HepG2 (cell line): ENCODE measurements around the gene CACNA1C. TPM values are rescaled to one million over a fixed set of nuclear protein-coding genes. Genes with fewer than 3 reads are reported as not detected.

ENCODE experiments used
- ATAC-seq: fragments of 200-7000 bp; cut with Tn5 transposase; 3 replicates; pipeline ENCODE4 v1.9.1; 2020; ENCODE audit warnings: mild to moderate bottlenecking, moderate library complexity
- BruUV-seq: library from RNA; stranded (reverse); fragments of 400-500 nt; replicated peaks from 2 replicates; lab custom pipeline; 2021; lab: Mats Ljungman, UMichigan
- CTCF ChIA-PET: fragments of 300-600 bp; formaldehyde crosslinking; extraction: SDS; loops from one replicate; lab custom pipeline; 2021; ENCODE audit warnings: low total read pairs, inconsistent platforms, low intra/inter-chr PET ratio; lab: Yijun Ruan, JAX
- POLR2A ChIA-PET: fragments of 350-600 bp; sonication (Branson Sonifier 250); formaldehyde crosslinking; loops from one replicate; lab custom pipeline; 2020; ENCODE audit warnings: antibody characterized with exemption, inconsistent platforms; lab: Yijun Ruan, JAX
- DNase-seq: peaks from one replicate; pipeline ENCODE4 v3.0.0-alpha.2; 2015; ENCODE audit warnings: low spot score
- FAIRE-seq: peaks from 3 replicates; lab custom pipeline; 2011; peaks lifted over from hg19 to GRCh38; lab: Jason Lieb, UNC
- H2AFZ ChIP-seq: one replicate; pipeline ENCODE4 v1.6.1; 2011; ENCODE audit warnings: low read length, inconsistent platforms
- H3K27ac ChIP-seq: fragments of 300-600 bp; 3 replicates; pipeline ENCODE4 v1.8.0; 2011; ENCODE audit warnings: mixed run types, mild to moderate bottlenecking, mixed read lengths, low read length, inconsistent platforms; ENCODE audit not compliant: insufficient read depth; ENCODE audit errors: extremely low read length
- H3K27me3 ChIP-seq, 2 experiments: fragments of 200-600 bp in 1 of 2; 2 replicates in 1 of 2; 3 replicates in 1 of 2; pipeline versions ENCODE4 v1.6.0 to v1.8.0; 2011; ENCODE audit warnings: low read length in 2 of 2, mild to moderate bottlenecking in 2 of 2, moderate library complexity in 2 of 2, inconsistent platforms in 1 of 2; ENCODE audit not compliant: insufficient read depth in 2 of 2, control insufficient read depth in 1 of 2
- H3K36me3 ChIP-seq, 2 experiments: fragments of 200-600 bp in 1 of 2; replicated peaks in 1 of 2; 2 replicates in 1 of 2; 3 replicates in 1 of 2; pipeline versions ENCODE4 v1.5.1 to v1.8.0; 2011; ENCODE audit warnings: low read length in 2 of 2, inconsistent platforms in 1 of 2; ENCODE audit not compliant: insufficient read depth in 2 of 2, control insufficient read depth in 1 of 2
- H3K4me1 ChIP-seq: 2 replicates; pipeline ENCODE4 v1.5.1; 2012; ENCODE audit warnings: low read length, inconsistent platforms; ENCODE audit not compliant: insufficient read depth
- H3K4me2 ChIP-seq: 2 replicates; pipeline ENCODE4 v1.6.0; 2011; ENCODE audit warnings: low read depth, low read length, inconsistent platforms
- H3K4me3 ChIP-seq, 3 experiments: fragments of 200-600 bp in 1 of 3; sonication (generic), shearing (Covaris generic) in 1 of 3; replicated peaks in 1 of 3; 2 replicates each; pipeline ENCODE4 v1.5.1; 2011 to 2016; ENCODE audit warnings: low read length in 3 of 3, inconsistent platforms in 2 of 3, low read depth in 2 of 3, mild to moderate bottlenecking in 2 of 3, control low read depth in 1 of 3, mixed read lengths in 1 of 3; ENCODE audit not compliant: insufficient read depth in 1 of 3
- H3K79me2 ChIP-seq: one replicate; pipeline ENCODE4 v1.6.1; 2011; ENCODE audit warnings: low read length, inconsistent platforms; ENCODE audit not compliant: insufficient read depth
- H3K9ac ChIP-seq: 2 replicates; pipeline ENCODE4 v1.6.0; 2011; ENCODE audit warnings: mild to moderate bottlenecking, low read depth, low read length, inconsistent platforms; ENCODE audit not compliant: insufficient read depth
- H3K9me3 ChIP-seq: 2 replicates; pipeline ENCODE4 v1.5.1; 2012; ENCODE audit warnings: mild to moderate bottlenecking, low read length
- H4K20me1 ChIP-seq: 2 replicates; pipeline ENCODE4 v1.6.0; 2011; ENCODE audit warnings: inconsistent platforms, mild to moderate bottlenecking, low read length, moderate library complexity; ENCODE audit not compliant: insufficient read depth
- CHD4 ChIP-seq: fragments of 200-600 bp; sonication (generic); IDR thresholded peaks from 2 replicates; pipeline ENCODE4 v1.7.0; 2017; ENCODE audit warnings: mild to moderate bottlenecking, low read length, borderline replicate concordance
- KDM1A ChIP-seq: IDR thresholded peaks from 2 replicates; pipeline ENCODE4 v1.6.1; 2016; ENCODE audit warnings: missing compliant biosample characterization
- NCOR1 ChIP-seq: fragments of 200-600 bp; sonication (generic); IDR thresholded peaks from 2 replicates; pipeline ENCODE4 v1.7.0; 2017; ENCODE audit warnings: antibody characterized with exemption, low read length, borderline replicate concordance
- NFKB2 ChIP-seq: sonication (generic); formaldehyde crosslinking; IDR thresholded peaks from 2 replicates; pipeline ENCODE4 v1.4.0; 2020; ENCODE audit warnings: missing genetic modification reagents, borderline replicate concordance
- RXRB ChIP-seq: IDR thresholded peaks from 2 replicates; pipeline ENCODE4 v1.6.1; 2016; ENCODE audit warnings: borderline replicate concordance, missing genetic modification reagents, missing compliant biosample characterization
- TGIF2 ChIP-seq: IDR thresholded peaks from 2 replicates; pipeline ENCODE4 v1.6.1; 2016; ENCODE audit warnings: control low read depth, missing compliant biosample characterization
- ZFP41 ChIP-seq: sonication (generic); formaldehyde crosslinking; IDR thresholded peaks from 2 replicates; pipeline ENCODE4 v1.4.0; 2020; ENCODE audit warnings: mild to moderate bottlenecking, missing genetic modification reagents, borderline replicate concordance
- ZIK1 ChIP-seq: sonication (generic); formaldehyde crosslinking; IDR thresholded peaks from 2 replicates; pipeline ENCODE4 v1.5.0; 2020; ENCODE audit warnings: mild to moderate bottlenecking, low read depth, missing genetic modification reagents, borderline replicate concordance
- ZNF337 ChIP-seq: sonication (generic); formaldehyde crosslinking; IDR thresholded peaks from 2 replicates; pipeline ENCODE4 v1.5.1; 2020; ENCODE audit warnings: missing genetic modification reagents, low read depth, mild to moderate bottlenecking, borderline replicate concordance
- ZNF552 ChIP-seq: sonication (generic); formaldehyde crosslinking; IDR thresholded peaks from 2 replicates; pipeline ENCODE4 v1.9.0; 2022; ENCODE audit warnings: missing genetic modification reagents, mild to moderate bottlenecking, borderline replicate concordance
- ZNF674 ChIP-seq: sonication (generic); formaldehyde crosslinking; IDR thresholded peaks from 2 replicates; pipeline ENCODE4 v1.5.0; 2020; ENCODE audit warnings: low read depth, mild to moderate bottlenecking, missing genetic modification reagents
- ZNF83 ChIP-seq: sonication (generic); formaldehyde crosslinking; IDR thresholded peaks from 2 replicates; pipeline ENCODE4 v1.4.0; 2020; ENCODE audit warnings: missing genetic modification reagents, mild to moderate bottlenecking, borderline replicate concordance
- WGBS: methylation state at CpG from one replicate; pipeline ENCODE4 v1.1.6; 2017; ENCODE audit warnings: low lambda C conversion rate; 5-methylcytosine and 5-hydroxymethylcytosine counted together
- in situ Hi-C: cut with HindIII; loops from 2 replicates; pipeline ENCODE4 v1.10.0; 2017; ENCODE audit warnings: low pct_unique_long_range_greater_than_20kb; ENCODE audit not compliant: extremely low pct_ligation_motif_present
- intact Hi-C: fragments of 100-400 bp; cut with micrococcal nuclease; formaldehyde crosslinking; loops from one replicate; pipeline ENCODE4 v1.10.0; 2022; ENCODE audit not compliant: unreplicated experiment
- polyA plus RNA-seq, 8 experiments: library from polyadenylated mRNA; depleted of rRNA in 3 of 8; stranded (reverse) in 7 of 8; unstranded in 1 of 8; fragments of >200 nt; fragmentation: Illumina TruSeq in 4 of 8; extraction: Trizol in 4 of 8; gene quantifications; 2 replicates each; pipeline versions ENCODE4 v1.2.1 to v1.2.3, GENCODE V29; 2011 to 2016; ENCODE audit warnings: low read depth in 4 of 8, missing spikeins in 1 of 8, mixed read lengths in 1 of 8; ENCODE audit not compliant: insufficient read depth in 1 of 8
- total RNA-seq, 5 experiments: library from RNA; depleted of rRNA; stranded (reverse); fragments of >200 nt; fragmentation: Illumina TruSeq; extraction: Trizol; gene quantifications; 2 replicates each; pipeline ENCODE4 v1.2.3, GENCODE V29; 2016; ENCODE audit warnings: low read depth in 1 of 5
- TF ChIP-seq, protein P1 (sequence below): sonication (generic); formaldehyde crosslinking; IDR thresholded peaks from 2 replicates; pipeline ENCODE4 v1.4.0; 2020; ENCODE audit warnings: mild to moderate bottlenecking, low read depth, missing genetic modification reagents
- TF ChIP-seq, protein P2 (sequence below): conservative IDR thresholded peaks from 2 replicates; pipeline ENCODE4 v1.6.1; 2018; ENCODE audit warnings: missing genetic modification reagents
- TF ChIP-seq, protein P3 (sequence below): sonication (generic); formaldehyde crosslinking; conservative IDR thresholded peaks from 2 replicates; pipeline ENCODE4 v1.8.0; 2022; ENCODE audit warnings: mild to moderate bottlenecking, moderate library complexity, missing genetic modification reagents
- TF ChIP-seq, protein P4 (sequence below): sonication (generic); formaldehyde crosslinking; IDR thresholded peaks from 2 replicates; pipeline ENCODE4 v1.5.0; 2020; ENCODE audit warnings: missing genetic modification reagents
- TF ChIP-seq, protein P5 (sequence below): sonication (generic); formaldehyde crosslinking; IDR thresholded peaks from 2 replicates; pipeline ENCODE4 v1.4.0; 2020; ENCODE audit warnings: missing genetic modification reagents

CACNA1C gene
- total and polyA plus RNA-seq, 2 of the 13 experiments (the other 11 are each of a cell fraction or from before 2014, with no cell fraction given) = not detected

DNA sequence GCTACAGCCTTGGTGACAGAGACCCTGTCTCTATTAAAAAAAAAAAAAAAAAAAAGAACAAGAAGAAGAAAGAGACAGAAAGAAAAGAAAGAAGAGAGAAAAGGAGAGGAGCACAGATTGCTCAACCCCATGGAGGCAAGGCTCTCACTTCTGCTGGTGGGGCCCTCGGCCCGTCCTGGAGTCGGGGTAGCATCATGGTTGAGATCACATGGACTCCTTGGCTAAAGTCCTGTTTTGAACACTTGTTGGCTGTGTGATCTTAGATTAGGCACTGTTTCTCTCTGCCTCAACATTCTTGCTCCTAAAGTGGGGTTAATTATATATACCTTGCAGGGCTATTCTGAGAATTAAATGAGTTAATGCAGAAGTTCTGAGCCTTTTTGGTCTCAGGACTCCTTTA, 207.7 kb downstream of the CACNA1C start:
- no peaks in the 10 kb centered on the region for H3K79me2 ChIP-seq
- H3K36me3 ChIP-seq = no peaks in the 10 kb centered on the region
- POLR2A ChIA-PET = no interaction called here
- no peak overlapping the region for H3K4me3 ChIP-seq
- H2AFZ ChIP-seq = no peak overlapping the region
- H3K4me2 ChIP-seq = no peak overlapping the region
- DNase-seq = no peak
- CTCF ChIA-PET = no interaction called here
- no peak overlapping the region for H3K27ac ChIP-seq
- no peaks in the 10 kb centered on the region for H3K4me1 ChIP-seq
- peaks cover 0 to 4% of the 10 kb centered on the region in 2 experiments; a peak in 3 of 5 replicates for H3K27me3 ChIP-seq
- in situ Hi-C loops = no loop called here
- H3K9ac ChIP-seq = no peak overlapping the region
- intact Hi-C loops = no loop called here
- FAIRE-seq = no peak
- ATAC-seq = no peak
- H3K9me3 ChIP-seq = peaks cover 6% of the 10 kb centered on the region
- WGBS = 47% methylated on average over 3 of the region's 3 CpGs
- H4K20me1 ChIP-seq = no peaks in the 10 kb centered on the region
- BruUV-seq = no TSS peak
- TF ChIP-seq NCOR1 (no peak), RXRB (CRISPR knock-in tag) (no peak), TGIF2 (CRISPR knock-in tag) (no peak), KDM1A (CRISPR knock-in tag) (no peak), ZNF337 (CRISPR knock-in tag) (no peak), ZNF552 (CRISPR knock-in tag) (no peak), ZNF83 (CRISPR knock-in tag) (no peak), CHD4 (no peak), NFKB2 (CRISPR knock-in tag) (no peak), ZFP41 (no peak), ZIK1 (CRISPR knock-in tag) (no peak), ZNF674 (CRISPR knock-in tag) (no peak)
- TF ChIP-seq, protein P1, sequence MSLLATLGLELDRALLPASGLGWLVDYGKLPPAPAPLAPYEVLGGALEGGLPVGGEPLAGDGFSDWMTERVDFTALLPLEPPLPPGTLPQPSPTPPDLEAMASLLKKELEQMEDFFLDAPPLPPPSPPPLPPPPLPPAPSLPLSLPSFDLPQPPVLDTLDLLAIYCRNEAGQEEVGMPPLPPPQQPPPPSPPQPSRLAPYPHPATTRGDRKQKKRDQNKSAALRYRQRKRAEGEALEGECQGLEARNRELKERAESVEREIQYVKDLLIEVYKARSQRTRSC (CRISPR knock-in tag) = no peak
- TF ChIP-seq, protein P2, sequence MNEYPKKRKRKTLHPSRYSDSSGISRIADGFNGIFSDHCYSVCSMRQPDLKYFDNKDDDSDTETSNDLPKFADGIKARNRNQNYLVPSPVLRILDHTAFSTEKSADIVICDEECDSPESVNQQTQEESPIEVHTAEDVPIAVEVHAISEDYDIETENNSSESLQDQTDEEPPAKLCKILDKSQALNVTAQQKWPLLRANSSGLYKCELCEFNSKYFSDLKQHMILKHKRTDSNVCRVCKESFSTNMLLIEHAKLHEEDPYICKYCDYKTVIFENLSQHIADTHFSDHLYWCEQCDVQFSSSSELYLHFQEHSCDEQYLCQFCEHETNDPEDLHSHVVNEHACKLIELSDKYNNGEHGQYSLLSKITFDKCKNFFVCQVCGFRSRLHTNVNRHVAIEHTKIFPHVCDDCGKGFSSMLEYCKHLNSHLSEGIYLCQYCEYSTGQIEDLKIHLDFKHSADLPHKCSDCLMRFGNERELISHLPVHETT (CRISPR knock-in tag) = no peak
- TF ChIP-seq, protein P3, sequence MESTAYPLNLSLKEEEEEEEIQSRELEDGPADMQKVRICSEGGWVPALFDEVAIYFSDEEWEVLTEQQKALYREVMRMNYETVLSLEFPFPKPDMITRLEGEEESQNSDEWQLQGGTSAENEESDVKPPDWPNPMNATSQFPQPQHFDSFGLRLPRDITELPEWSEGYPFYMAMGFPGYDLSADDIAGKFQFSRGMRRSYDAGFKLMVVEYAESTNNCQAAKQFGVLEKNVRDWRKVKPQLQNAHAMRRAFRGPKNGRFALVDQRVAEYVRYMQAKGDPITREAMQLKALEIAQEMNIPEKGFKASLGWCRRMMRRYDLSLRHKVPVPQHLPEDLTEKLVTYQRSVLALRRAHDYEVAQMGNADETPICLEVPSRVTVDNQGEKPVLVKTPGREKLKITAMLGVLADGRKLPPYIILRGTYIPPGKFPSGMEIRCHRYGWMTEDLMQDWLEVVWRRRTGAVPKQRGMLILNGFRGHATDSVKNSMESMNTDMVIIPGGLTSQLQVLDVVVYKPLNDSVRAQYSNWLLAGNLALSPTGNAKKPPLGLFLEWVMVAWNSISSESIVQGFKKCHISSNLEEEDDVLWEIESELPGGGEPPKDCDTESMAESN (CRISPR knock-in tag) = no peak
- TF ChIP-seq, protein P4, sequence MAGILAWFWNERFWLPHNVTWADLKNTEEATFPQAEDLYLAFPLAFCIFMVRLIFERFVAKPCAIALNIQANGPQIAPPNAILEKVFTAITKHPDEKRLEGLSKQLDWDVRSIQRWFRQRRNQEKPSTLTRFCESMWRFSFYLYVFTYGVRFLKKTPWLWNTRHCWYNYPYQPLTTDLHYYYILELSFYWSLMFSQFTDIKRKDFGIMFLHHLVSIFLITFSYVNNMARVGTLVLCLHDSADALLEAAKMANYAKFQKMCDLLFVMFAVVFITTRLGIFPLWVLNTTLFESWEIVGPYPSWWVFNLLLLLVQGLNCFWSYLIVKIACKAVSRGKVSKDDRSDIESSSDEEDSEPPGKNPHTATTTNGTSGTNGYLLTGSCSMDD (CRISPR knock-in tag) = no peak
- TF ChIP-seq, protein P5, sequence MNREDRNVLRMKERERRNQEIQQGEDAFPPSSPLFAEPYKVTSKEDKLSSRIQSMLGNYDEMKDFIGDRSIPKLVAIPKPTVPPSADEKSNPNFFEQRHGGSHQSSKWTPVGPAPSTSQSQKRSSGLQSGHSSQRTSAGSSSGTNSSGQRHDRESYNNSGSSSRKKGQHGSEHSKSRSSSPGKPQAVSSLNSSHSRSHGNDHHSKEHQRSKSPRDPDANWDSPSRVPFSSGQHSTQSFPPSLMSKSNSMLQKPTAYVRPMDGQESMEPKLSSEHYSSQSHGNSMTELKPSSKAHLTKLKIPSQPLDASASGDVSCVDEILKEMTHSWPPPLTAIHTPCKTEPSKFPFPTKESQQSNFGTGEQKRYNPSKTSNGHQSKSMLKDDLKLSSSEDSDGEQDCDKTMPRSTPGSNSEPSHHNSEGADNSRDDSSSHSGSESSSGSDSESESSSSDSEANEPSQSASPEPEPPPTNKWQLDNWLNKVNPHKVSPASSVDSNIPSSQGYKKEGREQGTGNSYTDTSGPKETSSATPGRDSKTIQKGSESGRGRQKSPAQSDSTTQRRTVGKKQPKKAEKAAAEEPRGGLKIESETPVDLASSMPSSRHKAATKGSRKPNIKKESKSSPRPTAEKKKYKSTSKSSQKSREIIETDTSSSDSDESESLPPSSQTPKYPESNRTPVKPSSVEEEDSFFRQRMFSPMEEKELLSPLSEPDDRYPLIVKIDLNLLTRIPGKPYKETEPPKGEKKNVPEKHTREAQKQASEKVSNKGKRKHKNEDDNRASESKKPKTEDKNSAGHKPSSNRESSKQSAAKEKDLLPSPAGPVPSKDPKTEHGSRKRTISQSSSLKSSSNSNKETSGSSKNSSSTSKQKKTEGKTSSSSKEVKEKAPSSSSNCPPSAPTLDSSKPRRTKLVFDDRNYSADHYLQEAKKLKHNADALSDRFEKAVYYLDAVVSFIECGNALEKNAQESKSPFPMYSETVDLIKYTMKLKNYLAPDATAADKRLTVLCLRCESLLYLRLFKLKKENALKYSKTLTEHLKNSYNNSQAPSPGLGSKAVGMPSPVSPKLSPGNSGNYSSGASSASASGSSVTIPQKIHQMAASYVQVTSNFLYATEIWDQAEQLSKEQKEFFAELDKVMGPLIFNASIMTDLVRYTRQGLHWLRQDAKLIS (CRISPR knock-in tag) = no peak
